HG02798 (cell line): Measurements from ENCODE around the gene OTUD5.
"Not testable (repeated sequence)": the region's sequence is repeated elsewhere in the genome, so short reads cannot be mapped to it uniquely, and the experiment has no call there.

Source experiments
- ATAC-seq: cut with Tn5 transposase; IDR thresholded peaks from one replicate; pipeline ENCODE4 v1.9.1; 2021; ENCODE audit warnings: mild to moderate bottlenecking; ENCODE audit not compliant: unreplicated experiment, poor library complexity

The OTUD5 gene

DNA sequence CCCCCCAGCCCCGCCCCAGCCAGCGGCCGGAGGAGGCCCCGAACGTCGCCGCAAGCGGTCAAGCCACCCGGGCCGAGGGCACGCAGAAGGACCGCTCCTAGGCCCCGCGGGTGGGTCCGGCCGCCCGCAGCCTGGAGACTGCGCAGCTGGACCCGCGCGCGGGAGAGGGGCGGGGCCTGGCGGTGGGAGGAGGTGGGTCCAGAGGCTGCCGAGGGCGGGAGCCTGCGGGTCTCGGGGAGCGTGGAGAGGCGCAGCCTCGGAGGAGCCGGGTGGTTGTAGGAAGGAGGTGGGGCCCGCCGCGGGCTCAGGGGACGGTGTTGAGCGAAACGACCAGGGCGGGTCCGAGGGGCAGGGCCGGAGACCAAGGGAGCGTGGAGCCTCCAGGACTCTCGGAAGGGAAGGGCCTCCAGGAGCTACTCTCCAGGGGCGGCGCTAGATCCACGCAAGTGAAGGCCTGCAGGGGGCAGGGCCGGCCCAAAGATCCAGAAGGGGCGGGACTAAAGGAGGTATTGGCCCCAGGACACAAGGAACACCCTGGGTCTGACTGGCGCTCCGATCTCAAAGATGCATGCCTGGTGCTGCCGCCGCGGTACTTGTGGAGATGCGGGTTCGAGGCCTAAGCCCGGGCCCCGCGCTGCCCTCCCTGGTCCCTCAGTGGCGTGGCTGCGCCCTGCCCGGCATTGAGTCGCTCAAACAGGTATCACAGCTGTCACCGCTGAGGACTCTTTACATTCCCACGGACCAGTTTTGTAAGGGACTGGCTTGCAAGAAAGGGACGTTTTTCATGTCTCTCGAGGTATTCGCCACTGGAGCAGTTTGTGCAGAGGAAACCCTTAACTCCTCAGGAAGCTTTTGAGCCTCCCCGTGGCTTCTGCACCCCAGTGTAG, 65.8 kb downstream of the OTUD5 start:
- peak; percentile 86 for ATAC-seq

DNA sequence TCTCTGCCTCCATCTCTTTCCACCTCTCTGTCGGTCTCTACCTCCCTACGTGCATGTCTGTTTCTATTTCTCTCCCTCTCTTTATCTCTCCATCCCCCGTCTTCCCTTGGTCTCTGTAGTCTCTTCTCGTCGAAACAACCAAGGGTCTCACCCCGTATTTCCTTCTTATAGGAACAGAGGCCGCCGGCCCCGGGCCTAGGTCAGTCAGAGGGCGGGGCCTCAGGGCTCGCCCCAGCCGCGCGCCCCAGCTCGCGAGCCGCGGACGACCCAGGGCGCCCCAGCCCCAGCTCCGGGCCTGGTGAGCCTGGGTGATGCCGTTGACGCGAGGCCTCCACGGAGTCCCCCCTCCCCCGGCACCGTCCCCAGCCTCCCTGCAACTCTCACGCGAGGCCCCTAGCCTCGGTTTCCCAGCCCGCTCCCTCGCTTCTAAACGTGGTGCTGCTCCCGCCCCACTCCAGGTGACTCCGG, 66.4 kb downstream of the OTUD5 start:
- peak; percentile 38 for ATAC-seq

DNA sequence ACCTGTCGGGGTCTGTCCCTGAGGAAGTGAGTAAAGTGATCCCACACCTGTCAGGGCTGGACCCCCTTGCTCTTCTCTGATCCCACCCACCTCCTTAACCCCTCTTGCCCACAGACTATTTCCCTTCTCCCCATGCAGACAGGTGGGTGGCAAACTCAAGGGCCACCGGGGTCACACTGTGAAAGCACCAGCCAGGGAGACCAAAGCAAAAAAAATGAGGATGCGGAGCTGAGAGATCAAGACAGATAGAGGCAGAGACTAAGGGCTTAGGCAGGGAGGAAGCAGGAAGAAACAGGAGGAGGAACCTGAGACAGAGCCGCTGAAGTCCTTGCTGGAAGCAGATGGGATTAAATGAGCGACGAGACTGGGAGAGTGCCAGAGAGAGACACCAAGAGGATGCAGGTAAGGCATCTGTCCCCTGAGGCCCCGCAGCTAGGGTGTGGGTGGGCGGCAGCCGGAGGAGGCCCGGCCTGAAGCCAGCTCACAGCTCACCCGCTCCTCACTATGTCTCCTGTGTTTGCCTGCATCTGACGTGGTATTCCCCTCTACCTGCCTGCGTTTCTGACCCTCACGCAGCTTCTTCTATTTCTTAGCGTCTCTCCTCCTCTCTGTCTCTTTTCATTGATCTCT, 67.0 kb downstream of the OTUD5 start:
- no peak for ATAC-seq

DNA sequence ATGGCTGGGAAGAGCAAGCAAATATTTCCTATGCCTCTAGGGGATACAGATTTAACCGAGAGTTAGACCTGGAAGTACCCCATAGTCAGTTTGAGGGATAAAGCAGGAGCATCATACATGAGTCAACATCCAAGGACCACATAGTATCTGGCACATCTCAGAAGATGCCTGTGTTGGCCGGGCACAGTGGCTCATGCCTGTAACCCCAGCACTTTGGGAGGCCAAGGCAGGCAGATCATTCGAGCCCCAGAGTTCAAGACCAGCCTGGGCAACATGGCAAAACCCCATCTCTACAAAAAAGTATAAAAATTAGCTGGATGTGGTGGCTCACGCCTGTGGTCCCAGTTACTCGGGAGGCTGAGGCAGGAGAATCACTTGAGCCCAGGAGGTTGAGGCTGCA, 70.8 kb downstream of the OTUD5 start:
- not testable (repeated sequence) for ATAC-seq

DNA sequence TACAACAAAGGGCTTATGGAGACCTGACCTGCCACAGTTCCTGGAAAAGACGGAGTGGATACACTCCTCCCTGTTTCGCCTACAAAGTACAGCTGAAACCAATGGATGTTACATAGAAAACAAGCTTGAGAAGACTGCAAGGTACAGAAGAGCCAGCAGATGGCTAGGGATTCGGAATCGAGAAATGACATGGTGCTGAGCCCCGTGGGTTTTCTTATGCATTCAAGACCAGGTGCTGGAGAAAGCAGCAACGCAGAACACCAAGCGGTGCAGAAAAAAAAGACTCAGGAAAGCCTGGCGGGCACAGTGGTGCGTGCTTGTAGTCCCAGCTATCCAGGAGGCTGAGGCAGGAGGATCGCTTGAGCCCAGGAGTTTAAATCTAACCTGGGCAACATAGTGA, 73.7 kb downstream of the OTUD5 start:
- no peak for ATAC-seq

DNA sequence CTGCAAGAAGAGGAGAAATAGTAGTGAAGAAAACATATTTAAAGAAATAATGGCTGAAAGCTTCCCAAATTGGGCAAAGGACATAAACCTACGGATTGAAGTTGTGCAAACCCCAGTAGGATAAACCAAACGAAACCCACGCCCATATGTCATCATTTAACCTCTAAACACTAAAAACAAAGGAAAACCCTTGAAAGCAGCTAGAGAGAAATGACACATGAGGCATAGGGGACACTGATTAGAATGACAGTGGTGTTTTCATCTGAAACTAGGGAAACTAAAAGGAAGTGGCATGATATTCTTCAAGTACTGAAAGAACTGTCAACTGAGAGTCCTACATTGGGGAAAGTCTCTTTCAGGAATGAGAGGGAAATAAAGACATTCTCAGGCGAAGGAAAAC, 80.5 kb downstream of the OTUD5 start:
- not testable (repeated sequence) for ATAC-seq
